ENCODE measurements around the gene SLC25A12.

- TF ChIP-seq CTCF (conservative IDR thresholded peaks at IDR 0.05 in 1 of 2, IDR thresholded peaks at IDR 0.05 in 1 of 2; ENCODE audit: extremely low read depth in 1 of 2, insufficient read depth in 1 of 2, low read depth in 1 of 2, low read length in 2 of 2) (no peak), EZH2 (IDR thresholded peaks at IDR 0.05; ENCODE audit: borderline replicate concordance, low read length) (no peak)
Observed at GRCh38 chr2:171788316-171788993, 105.6 kb downstream of the SLC25A12 start.

All from mammary epithelial cell (primary cell).